K562 (cell line): Measurements from ENCODE around the gene CSNK1A1. TPM values are rescaled to one million over a fixed set of nuclear protein-coding genes. Genes with fewer than 3 reads are reported as not detected.

Experiments used
- ARID3B ChIP-seq: fragments of 250-450 bp; sonication (Bioruptor Pico); IDR thresholded peaks from 2 replicates; pipeline ENCODE4 v1.4.0; 2020; ENCODE audit warnings: borderline replicate concordance
- BHLHE40 ChIP-seq: IDR thresholded peaks from 2 replicates; pipeline ENCODE4 v1.6.1; 2011; ENCODE audit warnings: low read length, improper control_type of control experiment
- CTCF ChIP-seq, 3 experiments: IDR thresholded peaks in 2 of 3; conservative IDR thresholded peaks in 1 of 3; 2 replicates each; pipeline ENCODE4 v1.5.1; 2011 to 2012; ENCODE audit warnings: low read length in 3 of 3, mild to moderate bottlenecking in 3 of 3, control low read depth in 2 of 3, improper control_type of control experiment in 1 of 3, inconsistent platforms in 1 of 3, low read depth in 1 of 3, mixed read lengths in 1 of 3, moderate library complexity in 1 of 3; ENCODE audit not compliant: insufficient read depth in 2 of 3
- CXXC5 ChIP-seq: fragments of 250-450 bp; sonication (Bioruptor Pico); IDR thresholded peaks from 2 replicates; pipeline ENCODE4 v1.8.0; 2022; ENCODE audit warnings: inconsistent platforms, mild to moderate bottlenecking, moderate library complexity
- FOXA3 ChIP-seq, 2 experiments: fragments of 450-650 bp in 1 of 2; sonication (generic) in 1 of 2; formaldehyde crosslinking; IDR thresholded peaks in 1 of 2; conservative IDR thresholded peaks in 1 of 2; 2 replicates each; pipeline versions ENCODE4 v1.4.0 to v1.8.0; 2020 to 2022; ENCODE audit warnings: mild to moderate bottlenecking in 2 of 2, missing genetic modification reagents in 1 of 2
- GATAD2A ChIP-seq: fragments of 450-650 bp; IDR thresholded peaks from 2 replicates; pipeline ENCODE4 v1.6.1; 2017
- MYC ChIP-seq, 2 experiments: fragments of 250-450 bp in 1 of 2; sonication (Bioruptor Pico) in 1 of 2; IDR thresholded peaks; 2 replicates each; pipeline versions ENCODE4 v1.5.1 to v1.6.1; 2012 to 2021; ENCODE audit warnings: low read depth in 2 of 2, borderline replicate concordance in 1 of 2, improper control_type of control experiment in 1 of 2, low read length in 1 of 2, mild to moderate bottlenecking in 1 of 2, moderate library complexity in 1 of 2
- NR2C2 ChIP-seq, 2 experiments: fragments of 200-800 bp in 1 of 2; sonication (Bioruptor generic) in 1 of 2; sonication (generic) in 1 of 2; formaldehyde crosslinking in 1 of 2; IDR thresholded peaks; 2 replicates each; pipeline versions ENCODE4 v1.6.1 to v1.8.0; 2016 to 2022; ENCODE audit warnings: mild to moderate bottlenecking in 1 of 2, missing compliant biosample characterization in 1 of 2, missing genetic modification characterization in 1 of 2, missing genetic modification reagents in 1 of 2
- RBM22 ChIP-seq: fragments of 200-400 bp; formaldehyde crosslinking; IDR thresholded peaks from 2 replicates; pipeline ENCODE4 v1.6.1; 2018; ENCODE audit warnings: low read length, low read depth; ENCODE audit not compliant: poor library complexity, severe bottlenecking
- SMC3 ChIP-seq: conservative IDR thresholded peaks from 2 replicates; pipeline ENCODE4 v1.6.1; 2011; ENCODE audit warnings: low read depth, low read length, improper control_type of control experiment; ENCODE audit not compliant: insufficient read depth
- STAG1 ChIP-seq: sonication (generic); formaldehyde crosslinking; IDR thresholded peaks from 2 replicates; pipeline ENCODE4 v1.5.0; 2020; ENCODE audit warnings: missing genetic modification reagents, borderline replicate concordance
- TEAD4 ChIP-seq, 2 experiments: sonication (generic) in 1 of 2; formaldehyde crosslinking in 1 of 2; IDR thresholded peaks; 2 replicates each; pipeline versions ENCODE4 v1.6.1 to v1.8.0; 2012 to 2022; ENCODE audit warnings: borderline replicate concordance in 1 of 2, inconsistent platforms in 1 of 2, low read length in 1 of 2, mild to moderate bottlenecking in 1 of 2, missing genetic modification reagents in 1 of 2
- ZBED1 ChIP-seq: IDR thresholded peaks from 2 replicates; pipeline ENCODE4 v1.6.1; 2014
- ZNF384 ChIP-seq: IDR thresholded peaks from 2 replicates; pipeline ENCODE4 v1.6.1; 2012; ENCODE audit warnings: low read depth, low read length, improper control_type of control experiment
- ZNF76 ChIP-seq: fragments of 250-450 bp; sonication (Bioruptor Pico); IDR thresholded peaks from 2 replicates; pipeline ENCODE4 v1.4.0; 2020; ENCODE audit warnings: mild to moderate bottlenecking, moderate library complexity, borderline replicate concordance
- polyA plus RNA-seq, 8 experiments: library from polyadenylated mRNA; depleted of rRNA in 4 of 8; stranded (reverse) in 5 of 8; unstranded in 3 of 8; fragments of >200 nt; fragmentation: Nextera tagmentation in 2 of 8; fragmentation: Illumina TruSeq in 1 of 8; extraction: Ambion mirVana in 2 of 8; extraction: Trizol in 1 of 8; gene quantifications; 2 replicates each; pipeline versions ENCODE4 v1.2.1 to v1.2.3, GENCODE V29; 2011 to 2014; ENCODE audit warnings: inconsistent platforms in 1 of 8, missing spikeins in 1 of 8
- total RNA-seq, 7 experiments: library from RNA; depleted of rRNA in 6 of 7; stranded (reverse); fragments of >200 nt in 6 of 7; fragmentation: Illumina TruSeq in 2 of 7; extraction: Trizol in 2 of 7; gene quantifications; 2 replicates each; pipeline versions ENCODE4 v1.2.1 to v1.2.3, GENCODE V29; 2011 to 2021; ENCODE audit warnings: low replicate concordance in 1 of 7
- TF ChIP-seq, protein P1 (sequence below): sonication (generic); formaldehyde crosslinking; IDR thresholded peaks from 2 replicates; pipeline ENCODE4 v1.9.0; 2022; ENCODE audit warnings: mild to moderate bottlenecking, missing genetic modification reagents
- TF ChIP-seq, protein P2 (sequence below): fragments of 450-650 bp; formaldehyde crosslinking; IDR thresholded peaks from 2 replicates; pipeline ENCODE4 v1.4.0; 2020; ENCODE audit warnings: mild to moderate bottlenecking, moderate library complexity
- TF ChIP-seq, protein P3 (sequence below): sonication (generic); formaldehyde crosslinking; IDR thresholded peaks from 2 replicates; pipeline ENCODE4 v1.8.0; 2022; ENCODE audit warnings: missing genetic modification reagents, mild to moderate bottlenecking, moderate library complexity, borderline replicate concordance

CSNK1A1 gene
- total and polyA plus RNA-seq, 9 of the 15 experiments (the other 6 are each of a cell fraction or from before 2014, with no cell fraction given) = 49.1 to 196 (median 154) TPM

GRCh38 chr5:149442563-149443182 lies 108.6 kb downstream of the CSNK1A1 start (continued):
- TF ChIP-seq, protein P1, sequence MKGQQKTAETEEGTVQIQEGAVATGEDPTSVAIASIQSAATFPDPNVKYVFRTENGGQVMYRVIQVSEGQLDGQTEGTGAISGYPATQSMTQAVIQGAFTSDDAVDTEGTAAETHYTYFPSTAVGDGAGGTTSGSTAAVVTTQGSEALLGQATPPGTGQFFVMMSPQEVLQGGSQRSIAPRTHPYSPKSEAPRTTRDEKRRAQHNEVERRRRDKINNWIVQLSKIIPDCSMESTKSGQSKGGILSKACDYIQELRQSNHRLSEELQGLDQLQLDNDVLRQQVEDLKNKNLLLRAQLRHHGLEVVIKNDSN (CRISPR knock-in tag) = 0 out of 2 replicates have a peak, but pooled peaks have one; percentile 17
- TF ChIP-seq ZNF384 (peak; percentile 25; the same call in 1 of the 2 replicates), ZBED1 (no peak), GATAD2A (0 out of 2 replicates have a peak, but pooled peaks have one; percentile 57), RBM22 (no peak), MYC (IDR thresholded peaks at IDR 0.05; ENCODE audit: low read depth, low read length) (no peak), MYC (CRISPR knock-in tag; IDR thresholded peaks at IDR 0.05; ENCODE audit: borderline replicate concordance, low read depth) (0 out of 2 replicates have a peak, but pooled peaks have one; percentile 39), CXXC5 (CRISPR knock-in tag) (peak; percentile 13; the same call in 1 of the 2 replicates), STAG1 (CRISPR knock-in tag) (peak; percentile 64; the same call in 1 of the 2 replicates), CTCF (IDR thresholded peaks at IDR 0.05 in 2 of 3, conservative IDR thresholded peaks at IDR 0.05 in 1 of 3; ENCODE audit: insufficient read depth in 2 of 3, low read depth in 1 of 3, low read length in 3 of 3) (peak; percentile 91 to 96 (median 92)), ZNF76 (CRISPR knock-in tag) (no peak), FOXA3 (CRISPR knock-in tag; conservative IDR thresholded peaks at IDR 0.05 in 1 of 2, IDR thresholded peaks at IDR 0.05 in 1 of 2) (0 out of 4 replicates have a peak, but pooled peaks of 1 of the 2 experiments have one; percentile 32), NR2C2 (CRISPR knock-in tag; IDR thresholded peaks at IDR 0.05) (no peak), NR2C2 (tag; IDR thresholded peaks at IDR 0.05) (peak; percentile 53), ARID3B (no peak), TEAD4 (IDR thresholded peaks at IDR 0.05; ENCODE audit: low read length) (no peak), TEAD4 (CRISPR knock-in tag; IDR thresholded peaks at IDR 0.05; ENCODE audit: borderline replicate concordance) (no peak), SMC3 (peak; percentile 82), BHLHE40 (peak; percentile 24; the same call in 1 of the 2 replicates)
- TF ChIP-seq, protein P2, sequence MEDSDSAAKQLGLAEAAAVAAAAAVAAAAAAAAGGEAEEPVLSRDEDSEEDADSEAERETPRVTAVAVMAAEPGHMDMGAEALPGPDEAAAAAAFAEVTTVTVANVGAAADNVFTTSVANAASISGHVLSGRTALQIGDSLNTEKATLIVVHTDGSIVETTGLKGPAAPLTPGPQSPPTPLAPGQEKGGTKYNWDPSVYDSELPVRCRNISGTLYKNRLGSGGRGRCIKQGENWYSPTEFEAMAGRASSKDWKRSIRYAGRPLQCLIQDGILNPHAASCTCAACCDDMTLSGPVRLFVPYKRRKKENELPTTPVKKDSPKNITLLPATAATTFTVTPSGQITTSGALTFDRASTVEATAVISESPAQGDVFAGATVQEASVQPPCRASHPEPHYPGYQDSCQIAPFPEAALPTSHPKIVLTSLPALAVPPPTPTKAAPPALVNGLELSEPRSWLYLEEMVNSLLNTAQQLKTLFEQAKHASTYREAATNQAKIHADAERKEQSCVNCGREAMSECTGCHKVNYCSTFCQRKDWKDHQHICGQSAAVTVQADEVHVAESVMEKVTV (CRISPR knock-in tag) = peak; percentile 57
- TF ChIP-seq, protein P3, sequence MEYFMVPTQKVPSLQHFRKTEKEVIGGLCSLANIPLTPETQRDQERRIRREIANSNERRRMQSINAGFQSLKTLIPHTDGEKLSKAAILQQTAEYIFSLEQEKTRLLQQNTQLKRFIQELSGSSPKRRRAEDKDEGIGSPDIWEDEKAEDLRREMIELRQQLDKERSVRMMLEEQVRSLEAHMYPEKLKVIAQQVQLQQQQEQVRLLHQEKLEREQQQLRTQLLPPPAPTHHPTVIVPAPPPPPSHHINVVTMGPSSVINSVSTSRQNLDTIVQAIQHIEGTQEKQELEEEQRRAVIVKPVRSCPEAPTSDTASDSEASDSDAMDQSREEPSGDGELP (CRISPR knock-in tag) = peak; percentile 55; the same call in 1 of the 2 replicates
